GM13977 (cell line): Measurements from ENCODE around the gene GRID2IP.
"Not testable (repeated sequence)": the region's sequence is repeated elsewhere in the genome, so short reads cannot be mapped to it uniquely, and the experiment has no call there.

Experiments
- DNase-seq: peaks from one replicate; pipeline ENCODE4 v3.0.0; 2012; ENCODE audit warnings: low spot score
- in situ Hi-C: fragments of 300-500 bp; cut with MboI; formaldehyde crosslinking; loops from one replicate; pipeline ENCODE4 v1.12.0; 2022; ENCODE audit warnings: low sequenced_read_pairs, low pct_unique_long_range_greater_than_20kb, mixed read lengths, inconsistent platforms; ENCODE audit not compliant: unreplicated experiment
- TF ChIP-seq, protein P1 (sequence below): IDR thresholded peaks from 2 replicates; pipeline ENCODE4 v1.5.1; 2012; ENCODE audit warnings: mild to moderate bottlenecking, control low read depth; ENCODE audit not compliant: insufficient read depth; ENCODE audit errors: extremely low read depth, missing control alignments

GRID2IP gene

DNA sequence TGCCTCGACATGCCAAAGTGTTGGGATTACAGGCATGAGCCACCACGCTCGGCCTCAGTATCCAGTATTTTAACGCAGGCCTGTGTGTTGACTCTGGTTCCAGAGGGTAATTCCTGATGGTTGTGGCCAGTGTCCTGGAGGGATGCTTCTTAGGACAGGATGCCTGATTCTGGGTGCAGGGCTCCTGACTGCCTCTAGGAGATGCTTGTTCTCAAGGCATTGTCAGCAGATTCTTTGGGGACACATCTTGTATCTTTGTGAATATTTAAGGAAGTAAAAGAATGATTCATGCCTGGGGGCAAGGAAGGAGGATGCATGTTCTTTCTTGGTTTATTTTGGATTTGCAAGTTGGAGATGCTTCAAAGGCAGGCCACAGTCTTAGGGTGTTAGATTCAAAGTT lies 28.2 kb upstream of the GRID2IP start:
- no peak for DNase-seq

DNA sequence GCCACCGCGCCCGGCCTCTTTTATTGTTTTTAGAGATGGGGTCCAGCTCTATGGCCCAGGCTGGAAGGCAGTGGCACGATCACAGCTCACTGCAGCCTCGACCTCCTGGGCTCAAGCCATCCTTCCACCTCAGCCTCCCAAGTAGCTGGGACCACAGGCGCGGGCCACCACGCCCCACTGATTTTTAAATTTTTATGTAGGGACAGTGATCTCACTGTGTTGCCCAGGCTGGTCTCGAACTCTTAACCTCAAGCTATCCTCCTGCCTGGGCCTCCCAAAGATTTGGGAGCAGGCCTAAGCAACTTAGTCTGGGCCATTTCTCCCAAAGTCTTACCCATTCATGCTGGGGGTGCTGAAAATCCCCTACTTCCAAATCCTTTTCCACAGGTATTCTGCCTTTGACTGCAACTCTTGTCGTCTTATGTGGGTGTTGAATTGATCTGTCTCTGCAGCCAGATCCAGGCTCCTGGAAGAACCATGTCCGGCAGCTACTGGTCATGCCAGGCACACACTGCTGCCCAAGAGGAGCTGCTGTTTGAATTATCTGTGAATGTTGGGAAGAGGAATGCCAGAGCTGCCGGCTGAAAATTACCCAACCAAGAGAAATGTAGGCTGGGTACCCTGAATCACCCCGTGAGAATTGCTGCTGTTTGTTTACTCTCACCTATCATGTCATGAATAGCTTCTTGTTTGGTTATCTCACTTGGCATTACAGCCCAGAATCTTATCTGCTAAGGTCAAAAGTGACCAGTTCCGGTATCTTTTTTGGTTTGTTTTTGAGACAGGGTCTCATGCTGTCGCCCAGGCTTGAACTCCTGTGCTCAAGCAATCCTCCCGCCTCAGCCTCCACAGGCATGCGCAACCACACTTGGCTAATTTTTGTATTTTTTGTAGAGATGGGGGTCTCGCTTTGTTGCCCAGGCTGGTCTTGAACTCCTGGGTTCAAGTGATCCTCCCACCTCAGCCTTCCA lies 27.1 kb upstream of the GRID2IP start:
- in situ Hi-C loops: loop anchor here (25.0 kb wide), 1 partner anchor 259 kb away; the partner anchor contains the start of gene CCZ1B
- DNase-seq: no peak
- TF ChIP-seq, protein P1, sequence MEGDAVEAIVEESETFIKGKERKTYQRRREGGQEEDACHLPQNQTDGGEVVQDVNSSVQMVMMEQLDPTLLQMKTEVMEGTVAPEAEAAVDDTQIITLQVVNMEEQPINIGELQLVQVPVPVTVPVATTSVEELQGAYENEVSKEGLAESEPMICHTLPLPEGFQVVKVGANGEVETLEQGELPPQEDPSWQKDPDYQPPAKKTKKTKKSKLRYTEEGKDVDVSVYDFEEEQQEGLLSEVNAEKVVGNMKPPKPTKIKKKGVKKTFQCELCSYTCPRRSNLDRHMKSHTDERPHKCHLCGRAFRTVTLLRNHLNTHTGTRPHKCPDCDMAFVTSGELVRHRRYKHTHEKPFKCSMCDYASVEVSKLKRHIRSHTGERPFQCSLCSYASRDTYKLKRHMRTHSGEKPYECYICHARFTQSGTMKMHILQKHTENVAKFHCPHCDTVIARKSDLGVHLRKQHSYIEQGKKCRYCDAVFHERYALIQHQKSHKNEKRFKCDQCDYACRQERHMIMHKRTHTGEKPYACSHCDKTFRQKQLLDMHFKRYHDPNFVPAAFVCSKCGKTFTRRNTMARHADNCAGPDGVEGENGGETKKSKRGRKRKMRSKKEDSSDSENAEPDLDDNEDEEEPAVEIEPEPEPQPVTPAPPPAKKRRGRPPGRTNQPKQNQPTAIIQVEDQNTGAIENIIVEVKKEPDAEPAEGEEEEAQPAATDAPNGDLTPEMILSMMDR: no peak

More for the DNA sequence above, 28.2 kb upstream of the GRID2IP start:
- TF ChIP-seq, protein P1: no peak
- in situ Hi-C loops: loop anchor here (25.0 kb wide), 1 partner anchor 258 kb away; the partner anchor contains the start of gene CCZ1B

DNA sequence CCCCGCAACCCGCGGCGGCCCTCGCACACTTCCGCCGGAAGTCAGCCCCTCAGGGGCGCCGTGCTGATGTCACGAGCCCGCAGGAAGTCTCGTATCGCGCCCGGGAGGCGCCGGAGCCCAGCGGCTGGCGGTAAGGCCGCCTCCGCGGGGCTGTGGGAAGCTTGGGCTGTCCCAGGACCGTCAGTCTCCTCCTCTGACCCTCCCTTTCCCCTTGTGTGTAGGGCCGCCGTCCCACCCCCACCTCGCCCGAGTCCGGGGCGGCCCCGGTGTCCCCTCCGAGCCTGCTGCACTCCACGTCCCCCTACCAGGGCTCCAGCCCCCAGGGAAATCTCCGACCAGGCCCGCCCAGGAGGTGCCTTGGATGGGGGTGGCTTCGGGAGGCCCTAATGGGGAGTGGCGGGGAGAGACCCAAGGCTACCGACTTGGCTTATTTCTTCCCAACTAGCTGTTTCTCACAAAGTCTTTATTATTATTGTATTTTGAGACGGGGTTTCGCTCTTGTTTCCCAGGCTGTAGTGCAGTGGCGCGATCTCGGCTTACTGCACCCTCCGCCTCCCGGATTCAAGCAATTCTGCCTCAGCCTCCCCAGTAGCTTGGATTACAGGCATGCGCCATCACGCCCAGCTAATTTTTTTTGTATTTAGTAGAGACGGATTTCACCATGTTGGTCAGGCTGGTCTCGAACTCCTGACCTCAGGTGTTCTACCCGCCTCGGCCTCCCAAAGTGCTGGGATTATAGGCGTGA lies 26.3 kb upstream of the GRID2IP start, which contains the start of gene ZDHHC4:
Gene ZDHHC4 (plus strand): TSS at position 86 of the 745 bp plus-strand sequence. CDS start 3,108 bp downstream, outside the sequence.
- in situ Hi-C loops: loop anchor here (25.0 kb wide), 1 partner anchor 260 kb away; the partner anchor contains the start of gene CCZ1B
- TF ChIP-seq, protein P1: no peak
- DNase-seq: peak; percentile 98

DNA sequence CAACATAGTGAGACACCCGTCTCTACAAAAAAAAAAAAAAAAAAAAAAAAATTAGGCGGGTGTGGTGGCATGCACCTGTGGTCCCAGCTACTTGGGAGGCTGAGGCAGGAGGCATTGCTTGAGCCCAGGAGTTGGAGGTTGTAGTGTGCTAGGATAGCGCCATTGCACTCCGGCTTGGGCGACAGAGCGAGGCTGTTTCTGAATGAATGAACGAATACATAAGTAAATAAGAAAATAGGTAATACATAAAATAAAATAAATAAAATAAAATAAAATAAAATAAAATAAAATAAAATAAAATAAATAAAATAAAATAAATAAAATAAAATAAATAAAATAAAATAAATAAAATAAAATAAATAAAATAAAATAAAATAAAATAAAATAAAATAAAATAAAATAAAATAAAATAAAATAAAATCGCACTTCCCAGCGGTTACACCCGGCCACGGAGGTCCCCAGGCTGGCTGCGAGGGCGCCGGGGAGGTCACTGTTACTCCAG lies 25.7 kb upstream of the GRID2IP start:
- in situ Hi-C loops: loop anchor here (25.0 kb wide), 1 partner anchor 260 kb away; the partner anchor contains the start of gene CCZ1B

DNA sequence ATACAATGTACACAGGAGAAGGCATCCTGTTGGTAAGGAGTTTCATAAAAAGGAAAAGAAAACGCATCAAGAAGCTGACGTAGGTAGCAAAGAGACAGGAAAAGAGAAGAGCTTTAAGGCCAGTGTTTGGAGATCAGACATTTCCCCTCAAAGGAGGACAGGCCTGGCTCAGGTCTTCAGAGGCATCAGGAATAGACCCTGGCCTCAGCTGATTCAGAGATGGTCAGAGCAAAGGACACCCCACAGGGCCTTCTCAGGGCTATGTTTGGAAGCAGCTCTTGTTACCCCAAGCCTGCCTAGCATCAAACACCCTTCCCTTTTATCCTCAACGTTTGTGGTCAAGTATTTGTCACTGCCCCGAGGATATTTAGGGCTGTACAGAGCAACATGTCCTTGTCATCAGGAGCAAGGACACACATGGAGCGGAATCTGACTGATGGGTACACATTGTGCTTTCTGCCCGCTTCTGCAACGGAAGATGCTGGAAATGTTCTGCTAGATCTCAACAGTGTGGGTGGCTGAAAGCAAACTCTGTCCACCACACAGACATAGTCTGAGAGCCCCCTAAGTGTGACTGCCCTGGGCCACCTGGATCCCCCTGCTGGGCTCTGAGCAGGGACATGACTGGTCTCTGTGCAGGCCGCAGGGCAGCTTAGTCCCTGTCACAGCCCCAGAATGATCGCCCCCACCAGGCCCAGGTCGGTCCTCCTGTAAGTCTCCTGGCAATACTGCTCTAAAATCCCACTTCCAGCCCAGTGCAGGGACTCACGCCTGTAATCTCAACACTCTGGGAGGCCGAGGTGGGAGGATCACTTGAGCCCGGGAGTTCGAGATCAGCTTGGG lies 25.0 kb upstream of the GRID2IP start:
- in situ Hi-C loops: loop anchor here (25.0 kb wide), 1 partner anchor 261 kb away; the partner anchor contains the start of gene CCZ1B
- TF ChIP-seq, protein P1: peak; percentile 30
- DNase-seq: no peak

More for the DNA sequence above, 25.7 kb upstream of the GRID2IP start:
- not testable (repeated sequence) for DNase-seq

DNA sequence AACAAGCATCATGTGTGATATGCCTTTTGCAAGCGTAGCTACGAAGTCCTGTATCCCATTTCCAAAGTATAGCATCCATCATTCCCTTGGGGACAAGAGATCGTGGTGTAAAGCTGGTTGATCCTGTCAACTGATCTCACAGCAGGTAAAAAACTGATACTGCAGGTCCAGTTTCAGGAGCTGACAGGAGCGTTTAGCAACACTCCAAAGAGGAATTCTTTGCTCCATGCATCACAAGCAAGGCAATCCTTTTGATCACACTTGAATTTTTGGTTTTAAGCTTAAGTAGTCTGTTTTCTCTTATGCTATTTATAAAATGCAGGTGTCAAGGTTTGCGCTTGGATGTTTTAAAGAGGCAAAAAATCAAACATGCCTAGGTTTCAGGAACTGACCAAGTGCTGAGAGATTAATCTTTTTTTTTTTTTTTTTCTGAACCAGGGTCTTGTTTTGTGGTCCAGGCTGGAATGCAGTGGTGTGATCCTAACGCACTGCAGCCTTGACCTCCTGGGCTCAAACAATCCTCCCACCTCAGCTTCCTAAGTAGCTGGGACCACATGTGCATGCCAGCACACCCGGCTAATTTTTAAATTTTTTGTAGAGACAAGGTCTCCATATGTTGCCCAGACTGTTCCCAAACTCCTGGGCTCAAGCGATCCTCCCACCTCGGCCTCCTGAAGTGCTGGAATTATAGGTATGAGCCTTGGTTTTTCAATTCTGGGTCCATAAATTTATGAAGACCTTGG lies 24.2 kb upstream of the GRID2IP start:
- DNase-seq: no peak
- in situ Hi-C loops: loop anchor here (25.0 kb wide), 1 partner anchor 262 kb away; the partner anchor contains the start of gene CCZ1B
- TF ChIP-seq, protein P1: no peak
